Fibroblast of pulmonary artery (primary cell): ENCODE measurements around the gene KRT79.
"Not testable (repeated sequence)": the region's sequence is repeated elsewhere in the genome, so short reads cannot be mapped to it uniquely, and the experiment has no call there.

Experiments used
- DNase-seq: peaks from one replicate; pipeline ENCODE4 v3.0.0-alpha.2; 2010; ENCODE audit warnings: low read depth
- H3K4me3 ChIP-seq: replicated peaks from 2 replicates; pipeline ENCODE4 v1.5.1; 2011; ENCODE audit warnings: low read depth, mild to moderate bottlenecking, control low read depth, low read length, moderate library complexity
- TF ChIP-seq, protein P1 (sequence below): IDR thresholded peaks from 2 replicates; pipeline ENCODE4 v1.5.1; 2011; ENCODE audit warnings: mild to moderate bottlenecking, control low read depth, low read length, inconsistent platforms; ENCODE audit errors: missing control alignments

Gene KRT79

DNA sequence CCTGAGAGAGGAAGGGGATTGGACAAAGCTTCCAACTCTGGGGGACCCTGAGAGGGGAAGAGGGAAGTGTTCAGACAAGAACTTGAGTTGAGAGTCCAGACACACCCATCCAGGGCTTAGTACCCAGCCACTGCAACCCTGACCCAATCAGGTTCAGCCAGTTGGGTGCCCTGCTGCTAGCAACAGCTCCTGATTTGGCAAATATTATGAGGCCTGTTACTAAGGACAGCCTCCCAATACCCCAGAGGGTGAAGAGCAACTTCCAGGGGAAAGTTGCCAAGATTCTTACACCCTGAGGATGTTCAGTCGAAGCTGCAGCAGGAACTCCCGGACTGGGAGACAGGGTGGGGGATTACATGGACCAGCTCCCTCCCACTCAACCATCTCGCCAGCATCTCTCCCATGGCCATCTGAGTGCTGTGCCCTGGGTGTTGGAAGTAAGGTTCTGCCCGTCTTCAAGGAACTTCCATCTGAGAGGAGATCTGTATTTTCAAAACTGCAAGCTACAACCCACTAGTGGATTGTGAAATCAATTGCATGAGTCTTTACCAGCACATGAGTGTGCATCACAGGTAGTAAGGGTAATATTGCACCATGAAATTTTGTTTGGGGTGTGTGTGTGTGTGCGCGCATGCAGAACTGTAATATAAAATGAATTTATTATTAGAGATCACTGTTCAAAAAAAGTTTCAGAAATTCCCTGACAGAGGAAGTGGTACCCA lies 26.2 kb upstream of the KRT79 start:
- no peak overlapping the region for H3K4me3 ChIP-seq
- TF ChIP-seq, protein P1, sequence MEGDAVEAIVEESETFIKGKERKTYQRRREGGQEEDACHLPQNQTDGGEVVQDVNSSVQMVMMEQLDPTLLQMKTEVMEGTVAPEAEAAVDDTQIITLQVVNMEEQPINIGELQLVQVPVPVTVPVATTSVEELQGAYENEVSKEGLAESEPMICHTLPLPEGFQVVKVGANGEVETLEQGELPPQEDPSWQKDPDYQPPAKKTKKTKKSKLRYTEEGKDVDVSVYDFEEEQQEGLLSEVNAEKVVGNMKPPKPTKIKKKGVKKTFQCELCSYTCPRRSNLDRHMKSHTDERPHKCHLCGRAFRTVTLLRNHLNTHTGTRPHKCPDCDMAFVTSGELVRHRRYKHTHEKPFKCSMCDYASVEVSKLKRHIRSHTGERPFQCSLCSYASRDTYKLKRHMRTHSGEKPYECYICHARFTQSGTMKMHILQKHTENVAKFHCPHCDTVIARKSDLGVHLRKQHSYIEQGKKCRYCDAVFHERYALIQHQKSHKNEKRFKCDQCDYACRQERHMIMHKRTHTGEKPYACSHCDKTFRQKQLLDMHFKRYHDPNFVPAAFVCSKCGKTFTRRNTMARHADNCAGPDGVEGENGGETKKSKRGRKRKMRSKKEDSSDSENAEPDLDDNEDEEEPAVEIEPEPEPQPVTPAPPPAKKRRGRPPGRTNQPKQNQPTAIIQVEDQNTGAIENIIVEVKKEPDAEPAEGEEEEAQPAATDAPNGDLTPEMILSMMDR: no peak
- peak; percentile 81 for DNase-seq

DNA sequence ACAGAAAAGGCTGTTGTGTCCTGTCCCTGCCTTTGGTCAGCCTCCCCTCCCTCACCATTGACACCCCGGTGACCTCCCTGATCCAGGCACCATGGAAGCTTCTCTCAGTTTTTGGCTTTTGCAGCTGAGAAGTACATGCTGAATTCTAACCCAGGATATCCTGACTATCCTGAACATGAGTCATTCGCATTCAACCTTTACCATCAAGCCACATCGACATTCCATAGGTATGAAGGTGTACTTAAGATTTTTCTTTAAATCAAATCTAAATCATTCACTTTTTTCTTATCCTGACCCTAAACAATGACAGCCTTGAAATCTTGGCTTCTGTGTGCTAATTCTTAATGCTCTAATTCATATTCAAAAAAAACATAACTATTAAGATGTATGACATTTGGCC lies 23.4 kb upstream of the KRT79 start:
- TF ChIP-seq, protein P1: no peak
- H3K4me3 ChIP-seq: no peak overlapping the region
- no peak for DNase-seq

DNA sequence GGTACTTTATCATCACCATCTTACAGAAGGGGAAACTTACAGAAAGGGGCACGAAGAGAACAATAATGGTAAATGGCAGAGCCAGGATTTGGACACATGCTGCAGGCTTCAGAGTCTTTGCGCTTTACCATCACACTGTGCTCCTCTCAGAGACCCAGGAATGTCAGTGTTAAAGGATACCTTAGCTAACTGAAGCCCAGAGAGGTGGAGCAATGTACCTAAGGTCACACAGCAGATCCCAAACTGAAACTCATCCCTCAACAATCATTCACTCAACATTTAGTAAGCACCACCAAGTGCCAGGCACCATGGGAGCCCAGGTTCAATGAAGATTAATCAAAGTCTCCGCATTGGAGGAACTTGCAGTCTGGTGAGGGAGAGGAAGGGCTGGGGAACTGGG lies 22.7 kb upstream of the KRT79 start:
- no peak overlapping the region for H3K4me3 ChIP-seq
- TF ChIP-seq, protein P1: no peak

DNA sequence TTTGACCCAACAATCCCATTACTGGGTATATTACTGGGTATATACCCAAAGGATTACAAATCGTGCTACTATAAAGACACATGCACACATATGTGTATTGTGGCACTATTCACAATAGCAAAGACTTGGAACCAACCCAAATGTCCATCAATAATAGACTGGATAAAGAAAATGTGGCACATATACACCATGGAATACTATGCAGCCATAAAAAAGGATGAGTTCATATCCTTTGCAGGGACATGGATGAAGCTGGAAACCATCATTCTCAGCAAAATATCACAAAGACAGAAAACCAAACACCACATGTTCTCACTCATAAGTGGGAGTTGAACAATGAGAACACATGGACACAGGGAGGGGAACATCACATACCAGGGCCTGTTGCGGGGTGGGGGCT lies 22.0 kb upstream of the KRT79 start:
- not testable (repeated sequence) for DNase-seq, H3K4me3 ChIP-seq

More for the DNA sequence above, 22.7 kb upstream of the KRT79 start:
- no peak for DNase-seq

DNA sequence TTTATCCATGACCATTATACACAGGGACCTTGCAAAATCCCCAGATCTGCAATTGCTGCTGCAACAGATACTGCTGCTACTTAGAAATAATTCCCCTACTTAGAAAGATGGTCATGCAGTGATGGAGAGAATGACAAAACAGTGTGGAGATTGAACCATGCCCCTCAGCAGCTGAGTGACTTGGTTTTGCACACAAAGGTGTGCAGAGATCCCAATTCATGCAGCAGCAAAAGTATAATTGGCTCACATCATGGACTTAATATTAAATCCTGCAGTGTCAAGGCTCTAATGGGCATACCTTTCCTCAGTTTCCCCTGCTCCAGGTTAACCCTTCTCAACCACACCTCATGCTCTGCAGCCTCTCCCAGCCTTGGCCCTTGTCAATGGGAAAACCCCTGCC lies 17.7 kb upstream of the KRT79 start:
- TF ChIP-seq, protein P1: no peak
- no peak for DNase-seq
- H3K4me3 ChIP-seq: no peak overlapping the region

DNA sequence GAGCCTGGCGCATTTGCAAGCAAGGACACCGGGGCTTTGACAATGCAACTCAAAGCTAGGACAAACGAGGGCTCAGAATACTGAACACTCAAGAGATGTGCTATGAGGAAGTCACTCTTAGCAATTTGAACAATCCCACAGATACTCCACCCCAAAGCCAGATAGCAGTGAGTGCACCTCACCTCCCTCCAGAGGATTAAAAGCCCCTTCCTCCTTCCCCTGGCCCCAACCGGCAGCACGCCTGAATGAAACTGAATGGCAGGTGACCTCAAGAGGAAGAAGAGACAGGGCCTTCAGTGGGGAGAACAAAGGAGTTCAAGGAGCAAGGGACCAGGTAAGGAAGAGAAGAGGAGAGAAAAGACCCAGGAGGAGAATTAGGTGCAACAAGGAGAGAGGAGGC lies 16.6 kb upstream of the KRT79 start:
- TF ChIP-seq, protein P1: no peak
- DNase-seq: no peak
- H3K4me3 ChIP-seq: no peak overlapping the region

DNA sequence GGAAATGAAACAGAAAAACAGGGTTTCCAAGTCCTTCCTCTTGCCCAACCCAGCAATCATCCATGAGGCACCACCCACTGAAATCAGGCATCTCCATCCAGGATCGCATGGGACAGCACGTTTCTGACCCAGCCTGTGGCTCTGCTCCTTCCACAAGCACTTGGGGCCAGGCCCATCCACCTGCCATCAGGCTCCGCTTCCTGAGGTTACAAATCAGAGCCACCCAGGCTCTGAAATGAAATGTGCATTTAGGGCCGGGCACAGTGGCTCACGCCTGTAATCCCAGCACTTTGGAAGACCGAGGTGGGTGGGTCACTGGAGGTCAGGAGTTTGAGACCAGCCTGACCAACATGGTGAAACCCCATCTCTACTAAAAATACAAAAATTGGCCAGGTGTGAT lies 15.4 kb upstream of the KRT79 start:
- no peak overlapping the region for H3K4me3 ChIP-seq
- TF ChIP-seq, protein P1: no peak
- no peak for DNase-seq
